Measurements from ENCODE around the gene DENND4B.

GRCh38 chr1:153960206-153960605, 13.7 kb upstream of the DENND4B start:
- no peak for TF ChIP-seq POLR2A (IDR thresholded peaks at IDR 0.05)
- TF ChIP-seq, protein P1, sequence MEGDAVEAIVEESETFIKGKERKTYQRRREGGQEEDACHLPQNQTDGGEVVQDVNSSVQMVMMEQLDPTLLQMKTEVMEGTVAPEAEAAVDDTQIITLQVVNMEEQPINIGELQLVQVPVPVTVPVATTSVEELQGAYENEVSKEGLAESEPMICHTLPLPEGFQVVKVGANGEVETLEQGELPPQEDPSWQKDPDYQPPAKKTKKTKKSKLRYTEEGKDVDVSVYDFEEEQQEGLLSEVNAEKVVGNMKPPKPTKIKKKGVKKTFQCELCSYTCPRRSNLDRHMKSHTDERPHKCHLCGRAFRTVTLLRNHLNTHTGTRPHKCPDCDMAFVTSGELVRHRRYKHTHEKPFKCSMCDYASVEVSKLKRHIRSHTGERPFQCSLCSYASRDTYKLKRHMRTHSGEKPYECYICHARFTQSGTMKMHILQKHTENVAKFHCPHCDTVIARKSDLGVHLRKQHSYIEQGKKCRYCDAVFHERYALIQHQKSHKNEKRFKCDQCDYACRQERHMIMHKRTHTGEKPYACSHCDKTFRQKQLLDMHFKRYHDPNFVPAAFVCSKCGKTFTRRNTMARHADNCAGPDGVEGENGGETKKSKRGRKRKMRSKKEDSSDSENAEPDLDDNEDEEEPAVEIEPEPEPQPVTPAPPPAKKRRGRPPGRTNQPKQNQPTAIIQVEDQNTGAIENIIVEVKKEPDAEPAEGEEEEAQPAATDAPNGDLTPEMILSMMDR (IDR thresholded peaks at IDR 0.05): no peak

All from right lobe of liver (tissue), 4 donors.